NCI-H1092 treated with DMSO at 0.1 percent for 48 hours (cell line): ENCODE data around the gene IQGAP2.

Experiments used
- DNase-seq: peaks from one replicate; lab custom pipeline; 2025; lab: John Stamatoyannopoulos, UW

The IQGAP2 gene

GRCh38 chr5:76451031-76451701 is 48.1 kb downstream of the IQGAP2 start:
- DNase-seq: no peak

GRCh38 chr5:76455531-76456133 is 52.5 kb downstream of the IQGAP2 start:
- DNase-seq: no peak

- no peak for DNase-seq
Measured at GRCh38 chr5:76456258-76456657, 53.2 kb downstream of the IQGAP2 start.

GRCh38 chr5:76457674-76458485 is 54.8 kb downstream of the IQGAP2 start:
- no peak for DNase-seq

GRCh38 chr5:76458486-76458830 is 55.4 kb downstream of the IQGAP2 start:
- DNase-seq: no peak

GRCh38 chr5:76460104-76460503 is 57.0 kb downstream of the IQGAP2 start:
- no peak for DNase-seq

- no peak for DNase-seq
Measured at GRCh38 chr5:76462097-76462667, 59.1 kb downstream of the IQGAP2 start.

DNA sequence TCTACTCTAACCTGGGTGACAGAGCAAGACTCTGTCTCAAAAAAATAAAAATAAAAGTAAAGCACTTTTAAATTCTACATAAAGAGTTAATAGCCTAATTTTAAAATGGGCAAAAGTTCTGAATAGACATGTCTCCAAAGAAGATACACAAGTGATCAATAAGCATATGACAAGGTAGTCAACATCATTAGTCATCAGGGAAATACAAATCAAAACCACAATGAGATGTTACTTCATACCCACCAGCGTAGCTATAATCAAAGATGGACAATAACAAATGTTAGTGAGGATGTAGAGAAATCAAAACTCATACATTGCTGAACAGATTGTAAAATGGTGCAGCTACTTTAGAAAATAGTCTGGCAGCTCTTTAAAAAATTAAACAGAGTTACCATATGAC is 64.1 kb downstream of the IQGAP2 start:
- DNase-seq: no peak

DNA sequence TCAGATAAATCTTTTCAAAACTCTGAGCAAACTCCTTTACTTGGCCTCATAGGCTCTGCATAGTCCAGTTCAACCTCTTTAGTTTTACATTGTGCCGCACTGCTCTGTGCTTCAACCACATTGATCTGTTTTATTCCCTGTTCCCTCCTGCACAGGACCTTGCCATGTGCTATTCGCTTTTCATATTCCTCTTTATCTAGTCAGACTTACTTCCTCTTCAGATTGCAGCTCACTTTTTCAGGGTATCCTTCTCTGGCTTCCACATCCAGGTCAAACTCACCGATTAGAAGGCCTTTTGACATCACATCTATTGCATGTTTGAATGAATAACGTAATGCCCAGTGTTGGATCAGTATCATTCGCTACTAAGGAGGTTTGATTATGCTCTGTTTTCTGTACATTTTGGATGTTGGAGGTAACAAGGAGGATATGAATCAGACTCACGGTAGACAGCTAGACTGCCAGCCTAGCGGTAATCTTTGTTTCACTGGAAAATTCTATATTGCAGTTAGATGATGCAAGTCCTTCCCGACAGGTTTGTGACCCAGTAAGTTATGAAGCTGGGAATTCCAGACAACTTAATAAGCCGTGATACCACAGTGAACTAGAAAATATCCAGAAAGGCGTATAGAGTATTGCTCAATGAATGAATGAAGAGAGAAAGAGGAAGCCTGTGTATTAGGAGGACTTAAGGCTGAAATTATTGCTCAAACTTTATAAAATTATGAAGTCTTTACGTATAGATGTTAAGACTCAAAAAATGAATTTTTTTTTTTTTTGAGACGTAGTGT is 65.7 kb downstream of the IQGAP2 start:
- no peak for DNase-seq

- no peak for DNase-seq
Measured at GRCh38 chr5:76469656-76470290, 66.7 kb downstream of the IQGAP2 start.

DNA sequence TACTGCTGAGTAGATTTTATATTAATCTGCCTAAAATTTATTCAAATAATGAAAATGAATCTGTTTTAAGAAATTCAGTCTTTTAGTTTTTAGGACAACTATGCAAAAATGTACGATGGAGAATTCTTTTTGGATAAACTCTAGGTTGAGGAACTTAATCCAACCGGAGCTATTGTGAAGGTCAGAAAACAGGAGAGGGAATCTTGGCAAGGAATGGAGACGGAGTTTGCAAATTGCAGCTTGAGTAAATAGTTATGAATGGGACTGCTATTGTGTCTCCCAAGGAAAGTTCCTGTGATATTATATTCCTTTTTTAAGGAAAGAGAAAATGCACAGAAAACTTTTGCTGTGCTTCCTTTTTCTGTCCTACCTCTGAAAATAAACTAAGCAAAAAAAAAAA is 67.9 kb downstream of the IQGAP2 start:
- no peak for DNase-seq

- no peak for DNase-seq
Measured at GRCh38 chr5:76471406-76471805, 68.3 kb downstream of the IQGAP2 start.

DNA sequence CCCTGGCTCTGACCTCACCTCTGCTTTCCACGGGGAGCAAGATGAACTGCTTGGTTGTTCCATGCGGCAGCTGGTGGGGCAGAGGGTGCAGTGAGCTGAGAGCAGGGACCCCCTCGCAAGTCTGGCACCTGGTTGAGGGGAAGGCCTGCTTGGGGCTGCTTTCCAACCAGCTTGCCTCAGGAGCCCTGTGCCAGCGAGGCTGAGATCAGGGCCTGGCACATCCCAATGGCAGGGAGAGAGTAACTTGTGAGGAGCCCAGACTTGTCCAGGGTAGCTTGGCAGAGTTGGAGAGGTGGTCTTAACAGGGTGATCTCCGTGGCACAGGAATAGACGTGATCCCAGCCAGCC is 68.9 kb downstream of the IQGAP2 start:
- no peak for DNase-seq

- no peak for DNase-seq
Measured at GRCh38 chr5:76472335-76473008, 69.4 kb downstream of the IQGAP2 start.

DNA sequence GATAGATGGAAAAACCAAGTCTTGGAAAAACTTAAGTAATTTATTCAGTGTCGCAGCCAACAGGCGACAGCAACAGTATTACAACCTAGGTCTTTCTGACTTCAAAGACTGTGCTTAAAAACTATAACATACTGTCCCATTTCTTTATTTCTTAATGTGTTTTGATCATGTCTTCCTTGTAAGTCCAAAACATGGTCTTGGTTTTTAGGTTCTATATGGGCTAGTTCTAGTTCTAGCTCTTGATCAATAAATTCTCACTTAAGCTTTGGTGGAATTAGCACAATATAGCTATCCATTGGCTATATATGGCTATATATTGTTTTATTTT is 69.9 kb downstream of the IQGAP2 start:
- no peak for DNase-seq

GRCh38 chr5:76473661-76474060 is 70.6 kb downstream of the IQGAP2 start:
- DNase-seq: no peak

DNA sequence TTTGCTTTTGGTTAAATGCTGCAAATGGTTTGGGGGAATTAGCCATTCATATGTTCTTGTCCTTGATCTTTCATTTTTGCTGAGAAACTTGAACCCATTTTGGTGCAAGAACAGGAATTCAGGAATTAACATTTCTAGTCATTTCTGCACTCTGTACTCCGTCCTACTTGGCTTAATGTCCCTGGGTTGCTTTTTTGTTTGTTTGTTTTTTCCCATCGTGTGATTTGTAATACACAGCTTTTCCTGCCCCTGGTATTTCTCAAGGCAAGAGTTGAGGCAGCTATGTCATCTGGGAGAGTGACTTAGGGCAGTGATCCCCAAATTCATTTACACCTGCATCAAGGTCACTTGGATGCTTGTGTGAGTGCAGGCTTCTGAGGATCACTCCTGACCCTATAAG is 71.3 kb downstream of the IQGAP2 start:
- no peak for DNase-seq

- no peak for DNase-seq
Measured at GRCh38 chr5:76475385-76475784, 72.3 kb downstream of the IQGAP2 start.

DNA sequence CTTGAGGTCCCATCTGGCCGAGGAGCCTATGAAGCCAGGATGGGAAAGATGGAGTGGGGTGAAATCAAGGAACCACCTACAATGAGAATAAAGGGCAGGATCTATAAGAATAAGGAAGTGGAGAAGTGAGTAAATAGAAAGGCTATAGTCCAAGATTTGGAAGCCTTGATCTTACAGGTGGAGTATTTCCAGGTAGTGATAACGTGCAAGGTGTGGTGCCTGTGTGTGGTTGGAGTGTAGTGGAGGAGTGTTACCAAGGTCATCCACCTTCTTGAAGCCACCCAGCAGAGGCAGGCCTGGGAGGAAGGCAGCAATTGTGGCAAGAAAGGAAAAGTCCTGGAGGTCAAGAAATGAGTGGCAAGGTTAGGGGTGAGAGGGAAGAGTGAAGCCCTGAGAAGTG is 72.9 kb downstream of the IQGAP2 start:
- DNase-seq: no peak

DNA sequence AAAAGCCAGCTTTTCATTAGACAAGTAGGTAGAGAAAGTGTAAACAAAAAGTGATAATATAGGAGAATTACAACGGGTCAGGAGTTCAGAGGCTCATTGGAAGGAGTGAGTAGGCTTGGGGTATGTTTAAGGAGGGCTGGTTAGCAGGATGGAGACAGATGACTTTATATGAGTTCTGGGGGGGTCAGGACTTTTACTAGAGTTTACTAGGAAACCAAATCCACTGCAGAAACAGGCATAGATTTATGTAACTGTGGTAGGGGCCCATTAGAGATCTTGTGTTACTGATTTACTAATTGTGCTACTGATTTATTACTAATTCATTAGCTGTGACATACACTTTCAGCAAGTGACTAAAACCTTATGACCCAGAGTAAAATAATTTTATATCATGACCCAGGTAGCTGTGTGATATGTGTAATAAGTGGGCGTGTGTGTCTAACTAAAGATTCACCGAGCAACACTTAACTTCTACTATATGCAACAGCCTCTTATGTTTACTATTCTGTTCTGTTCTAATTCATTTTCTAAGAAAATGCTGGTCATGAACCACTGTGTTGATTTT is 73.5 kb downstream of the IQGAP2 start:
- DNase-seq: no peak

DNA sequence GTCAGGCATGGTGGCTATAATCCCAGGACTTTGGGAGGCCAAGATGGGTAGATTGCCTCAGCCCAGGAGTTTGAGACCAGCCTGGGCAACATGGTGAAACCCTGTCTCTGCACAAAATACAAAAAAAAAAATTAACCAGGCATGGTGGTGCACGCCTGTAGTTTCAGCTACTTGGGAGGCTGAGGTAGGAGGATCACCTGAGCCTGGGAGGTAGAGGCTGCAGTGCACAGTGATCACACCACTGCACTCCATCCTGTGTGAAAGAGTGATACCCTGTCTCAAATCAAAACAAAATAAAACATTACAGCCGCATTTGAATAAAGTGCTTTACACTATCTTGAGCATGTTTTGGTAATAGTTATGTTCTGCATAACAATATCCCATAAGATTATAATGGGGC is 74.0 kb downstream of the IQGAP2 start:
- no peak for DNase-seq
